HEK293 (cell line): ENCODE measurements around the gene ARMC8.

Source experiments
- CTCF ChIA-PET: fragments of 350-600 bp; formaldehyde crosslinking; extraction: SDS; loops from one replicate; lab custom pipeline; 2021; ENCODE audit warnings: antibody characterized with exemption; lab: Yijun Ruan, JAX
- POLR2A ChIA-PET: fragments of 300-600 bp; formaldehyde crosslinking; extraction: SDS; loops from one replicate; lab custom pipeline; 2020; ENCODE audit warnings: antibody characterized with exemption, inconsistent platforms; lab: Yijun Ruan, JAX
- H3K27ac ChIP-seq: fragments of 200-500 bp; sonication (Bioruptor generic); 2 replicates; pipeline ENCODE4 v1.5.1; 2014; ENCODE audit warnings: low read depth, low read length, control low read depth, inconsistent platforms; ENCODE audit errors: extremely low read depth
- H3K36me3 ChIP-seq, 2 experiments: fragments of 200-500 bp in 1 of 2; sonication (Bioruptor generic) in 1 of 2; 1 replicate in 1 of 2; 2 replicates in 1 of 2; pipeline ENCODE4 v1.5.1; 2014 to 2017; ENCODE audit warnings: inconsistent platforms in 2 of 2, low read length in 2 of 2; ENCODE audit not compliant: control insufficient read depth in 2 of 2, insufficient read depth in 1 of 2
- H3K4me1 ChIP-seq: fragments of 200-500 bp; sonication (Bioruptor generic); 2 replicates; pipeline ENCODE4 v1.5.1; 2014; ENCODE audit warnings: mild to moderate bottlenecking, low read length, inconsistent platforms; ENCODE audit not compliant: control insufficient read depth, insufficient read depth
- H3K4me3 ChIP-seq: 2 replicates; pipeline ENCODE4 v1.5.1; 2011; ENCODE audit warnings: low read depth, mild to moderate bottlenecking, control low read depth, low read length, moderate library complexity
- H3K9me3 ChIP-seq: fragments of 200-500 bp; sonication (Bioruptor generic); 2 replicates; pipeline ENCODE4 v1.5.1; 2014; ENCODE audit warnings: low read depth, low read length, inconsistent platforms; ENCODE audit not compliant: control insufficient read depth, insufficient read depth
- PRDM10 ChIP-seq: fragments of 450-650 bp; formaldehyde crosslinking; IDR thresholded peaks from 2 replicates; pipeline ENCODE4 v1.5.1; 2016; ENCODE audit warnings: missing biosample characterization, missing genetic modification characterization
- SP2 ChIP-seq: fragments of 450-650 bp; formaldehyde crosslinking; IDR thresholded peaks from 2 replicates; pipeline ENCODE4 v1.5.1; 2016; ENCODE audit warnings: missing biosample characterization, missing genetic modification characterization
- SP3 ChIP-seq: fragments of 450-650 bp; formaldehyde crosslinking; IDR thresholded peaks from 2 replicates; pipeline ENCODE4 v1.5.1; 2016; ENCODE audit warnings: missing biosample characterization, missing genetic modification characterization
- WT1 ChIP-seq: fragments of 450-650 bp; formaldehyde crosslinking; IDR thresholded peaks from 2 replicates; pipeline ENCODE4 v1.5.1; 2016; ENCODE audit warnings: missing biosample characterization, missing genetic modification characterization
- YY2 ChIP-seq: fragments of 450-650 bp; formaldehyde crosslinking; IDR thresholded peaks from 2 replicates; pipeline ENCODE4 v1.5.1; 2016; ENCODE audit warnings: missing biosample characterization, missing genetic modification characterization
- ZNF23 ChIP-seq: fragments of 450-650 bp; formaldehyde crosslinking; IDR thresholded peaks from 2 replicates; pipeline ENCODE4 v1.5.1; 2016; ENCODE audit warnings: missing biosample characterization, missing genetic modification characterization, borderline replicate concordance
- ZNF248 ChIP-seq: fragments of 450-650 bp; formaldehyde crosslinking; IDR thresholded peaks from 2 replicates; pipeline ENCODE4 v1.5.1; 2017; ENCODE audit warnings: missing biosample characterization, missing genetic modification characterization
- ZNF280C ChIP-seq: fragments of 450-650 bp; formaldehyde crosslinking; IDR thresholded peaks from 2 replicates; pipeline ENCODE4 v1.5.1; 2016; ENCODE audit warnings: missing biosample characterization, missing genetic modification characterization
- ZNF366 ChIP-seq: fragments of 450-650 bp; formaldehyde crosslinking; conservative IDR thresholded peaks from 2 replicates; pipeline ENCODE4 v1.5.1; 2016; ENCODE audit warnings: missing biosample characterization, missing genetic modification characterization
- ZNF391 ChIP-seq: fragments of 450-650 bp; formaldehyde crosslinking; IDR thresholded peaks from 2 replicates; pipeline ENCODE4 v1.5.1; 2016; ENCODE audit warnings: low read depth, missing biosample characterization, missing genetic modification characterization, borderline replicate concordance
- ZNF398 ChIP-seq: fragments of 450-650 bp; formaldehyde crosslinking; IDR thresholded peaks from 2 replicates; pipeline ENCODE4 v1.5.1; 2017; ENCODE audit warnings: missing biosample characterization, missing genetic modification characterization
- ZNF404 ChIP-seq: fragments of 450-650 bp; formaldehyde crosslinking; IDR thresholded peaks from 2 replicates; pipeline ENCODE4 v1.5.1; 2017; ENCODE audit warnings: missing biosample characterization, missing genetic modification characterization
- ZNF501 ChIP-seq: fragments of 450-650 bp; formaldehyde crosslinking; IDR thresholded peaks from 2 replicates; pipeline ENCODE4 v1.5.1; 2016; ENCODE audit warnings: missing biosample characterization, missing genetic modification characterization
- ZNF510 ChIP-seq: fragments of 450-650 bp; formaldehyde crosslinking; IDR thresholded peaks from 2 replicates; pipeline ENCODE4 v1.5.1; 2018; ENCODE audit warnings: mild to moderate bottlenecking, missing genetic modification characterization, missing biosample characterization; ENCODE audit not compliant: insufficient replicate concordance
- ZNF513 ChIP-seq: fragments of 450-650 bp; IDR thresholded peaks from 2 replicates; pipeline ENCODE4 v1.5.1; 2018; ENCODE audit warnings: missing biosample characterization, missing genetic modification characterization
- ZNF544 ChIP-seq: fragments of 450-650 bp; formaldehyde crosslinking; IDR thresholded peaks from 2 replicates; pipeline ENCODE4 v1.5.0; 2017; ENCODE audit warnings: missing biosample characterization, missing genetic modification characterization
- ZNF561 ChIP-seq: fragments of 450-650 bp; IDR thresholded peaks from 2 replicates; pipeline ENCODE4 v1.5.1; 2018; ENCODE audit warnings: missing biosample characterization, missing genetic modification characterization, borderline replicate concordance
- ZNF626 ChIP-seq: fragments of 450-650 bp; sonication (Bioruptor Pico); formaldehyde crosslinking; IDR thresholded peaks from 2 replicates; pipeline ENCODE4 v1.5.1; 2018; ENCODE audit warnings: missing biosample characterization, missing genetic modification characterization, inconsistent platforms
- ZNF670 ChIP-seq: fragments of 450-650 bp; formaldehyde crosslinking; IDR thresholded peaks from 2 replicates; pipeline ENCODE4 v1.5.1; 2016; ENCODE audit warnings: missing biosample characterization, missing genetic modification characterization, low read depth
- ZNF791 ChIP-seq: fragments of 450-650 bp; formaldehyde crosslinking; IDR thresholded peaks from 2 replicates; pipeline ENCODE4 v1.5.1; 2016; ENCODE audit warnings: missing biosample characterization, missing genetic modification characterization
- ZNF792 ChIP-seq: fragments of 450-650 bp; formaldehyde crosslinking; IDR thresholded peaks from 2 replicates; pipeline ENCODE4 v1.5.1; 2016; ENCODE audit warnings: missing biosample characterization, missing genetic modification characterization
- ZNF837 ChIP-seq: fragments of 450-650 bp; formaldehyde crosslinking; IDR thresholded peaks from 2 replicates; pipeline ENCODE4 v1.5.1; 2016; ENCODE audit warnings: missing biosample characterization, missing genetic modification characterization

Gene ARMC8

DNA sequence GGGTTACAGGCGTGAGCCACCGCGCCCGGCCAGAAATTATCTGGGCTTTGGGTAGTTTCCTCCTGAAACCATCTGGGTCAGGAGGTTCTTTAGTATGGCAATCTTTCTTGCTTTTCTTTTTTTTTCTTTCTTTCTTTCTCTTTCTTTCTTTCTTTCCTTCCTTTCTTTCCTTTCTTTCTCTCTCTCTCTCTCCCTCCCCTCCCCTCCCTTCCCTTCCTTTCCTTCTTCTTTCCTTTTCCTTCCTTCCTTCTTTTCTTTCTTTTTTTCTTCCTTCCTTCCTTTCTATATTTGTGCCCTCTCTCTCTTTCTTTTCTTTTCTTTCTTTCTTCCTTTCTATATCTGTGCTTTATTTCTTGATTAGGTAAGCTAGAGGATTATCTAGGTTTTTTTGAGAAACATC, 29.4 kb upstream of the ARMC8 start:
- Histone ChIP-seq H3K4me3 (no peak overlapping the region), H3K27ac (no peak overlapping the region), H3K9me3 (no peaks in the 10 kb centered on the region), H3K36me3 (peaks cover 15 to 19% of the 10 kb centered on the region in 2 experiments), H3K4me1 (no peaks in the 10 kb centered on the region)
- ChIA-PET POLR2A (no interaction called here), CTCF (no interaction called here)
- TF ChIP-seq ZNF366 (tag by site-specific recombination) (peak; percentile 81), ZNF23 (no peak)

DNA sequence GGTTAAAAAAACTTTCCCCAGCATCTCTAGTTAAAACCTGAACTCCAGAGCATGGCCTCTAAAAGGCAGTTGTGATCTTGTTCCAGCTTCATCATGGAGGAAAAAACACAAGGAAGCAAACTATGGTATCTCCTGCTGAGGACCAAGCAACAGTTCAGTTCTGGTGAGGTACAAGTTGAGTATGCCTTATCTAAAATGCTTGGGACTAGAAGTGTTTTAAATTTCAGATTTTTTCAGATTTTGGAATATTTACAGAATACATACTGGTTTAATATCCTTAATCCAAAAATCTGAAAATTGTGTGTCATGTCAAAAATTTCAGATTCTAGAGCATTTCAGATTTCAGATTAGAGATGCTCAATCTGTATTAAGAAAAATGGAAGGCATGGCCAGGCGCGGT, 22.0 kb upstream of the ARMC8 start:
- Histone ChIP-seq H3K9me3 (no peaks in the 10 kb centered on the region), H3K4me3 (no peak overlapping the region), H3K27ac (no peak overlapping the region), H3K36me3 (peaks cover 51 to 82% of the 10 kb centered on the region in 2 experiments), H3K4me1 (no peaks in the 10 kb centered on the region)
- POLR2A ChIA-PET: interaction anchor here (1.3 kb wide), 1 partner anchor 10 kb away, joined by 5 read pairs; the partner anchor contains the start of gene DBR1
- CTCF ChIA-PET: no interaction called here
- TF ChIP-seq ZNF23 (no peak), ZNF626 (tag by site-specific recombination) (no peak), ZNF670 (tag by site-specific recombination) (no peak), WT1 (tag by site-specific recombination) (no peak), ZNF391 (tag by site-specific recombination) (no peak), ZNF561 (tag by site-specific recombination) (no peak)

GRCh38 chr3:138172625-138173024, 14.5 kb upstream of the ARMC8 start:
- no peak overlapping the region for H3K4me3 ChIP-seq
- no peak overlapping the region for H3K27ac ChIP-seq
- H3K4me1 ChIP-seq: no peaks in the 10 kb centered on the region
- no peaks in the 10 kb centered on the region for H3K9me3 ChIP-seq
- H3K36me3 ChIP-seq: peaks cover 28 to 43% of the 10 kb centered on the region in 2 experiments; a peak in 2 of 3 replicates
- POLR2A ChIA-PET: interaction anchor here (2.6 to 3.4 kb wide), 2 partner anchors 15 to 57 kb away, joined by 13 to 22 read pairs; partner anchors contain the start of genes ARMC8 and DZIP1L
- CTCF ChIA-PET: interaction anchor here (0.9 to 1.1 kb wide), 2 partner anchors 15 to 105 kb away, joined by 3 read pairs; no protein-coding TSS in a partner anchor
- no peak for TF ChIP-seq SP2 (tag by site-specific recombination)
- TF ChIP-seq ZNF280C: no peak
- no peak for TF ChIP-seq ZNF510
- no peak for TF ChIP-seq ZNF501
- no peak for TF ChIP-seq ZNF404 (tag by site-specific recombination)
- no peak for TF ChIP-seq ZNF837 (tag by site-specific recombination)
- TF ChIP-seq PRDM10 (tag by site-specific recombination): no peak
- TF ChIP-seq ZNF513 (tag by site-specific recombination): no peak
- no peak for TF ChIP-seq ZNF248 (tag by site-specific recombination)
- no peak for TF ChIP-seq YY2
- TF ChIP-seq SP3 (tag by site-specific recombination): no peak
- TF ChIP-seq ZNF544 (tag by site-specific recombination): no peak
- no peak for TF ChIP-seq ZNF792 (tag by site-specific recombination)
- TF ChIP-seq ZNF398 (tag by site-specific recombination): no peak
- no peak for TF ChIP-seq ZNF791 (tag by site-specific recombination)
